SK-N-SH (cell line): ENCODE data around the gene FRMD5. TPM values are rescaled to one million over a fixed set of nuclear protein-coding genes. Genes with fewer than 3 reads are reported as not detected.

Experiments used
- CTCF ChIA-PET: fragments of 300-600, 350-600 bp; formaldehyde crosslinking; extraction: SDS; loops from one replicate; lab custom pipeline; 2021; lab: Yijun Ruan, JAX
- POLR2A ChIA-PET: fragments of 350-600 bp; sonication (Branson Sonifier 250); formaldehyde crosslinking; extraction: SDS; loops from one replicate; lab custom pipeline; 2020; ENCODE audit warnings: antibody characterized with exemption, inconsistent platforms; lab: Yijun Ruan, JAX
- DNase-seq: peaks from one replicate; pipeline ENCODE4 v3.0.0; 2012
- H2AFZ ChIP-seq: fragments of 200-600 bp; sonication (generic); 2 replicates; pipeline ENCODE4 v1.8.1; 2016; ENCODE audit warnings: antibody characterized with exemption, mild to moderate bottlenecking, low read depth
- H3F3A ChIP-seq: fragments of 200-600 bp; sonication (generic); replicated peaks from 2 replicates; pipeline ENCODE3; 2016; ENCODE audit warnings: antibody characterized with exemption, mild to moderate bottlenecking; ENCODE audit not compliant: insufficient read depth
- H3K27ac ChIP-seq, 2 experiments: fragments of 200-500 bp in 1 of 2; fragments of 200-600 bp in 1 of 2; sonication (Bioruptor generic) in 1 of 2; sonication (generic), shearing (Covaris generic) in 1 of 2; 2 replicates each; pipeline versions ENCODE4 v1.5.1 to v1.6.1; 2014 to 2016; ENCODE audit warnings: low read depth in 2 of 2, inconsistent platforms in 1 of 2, low read length in 1 of 2, mild to moderate bottlenecking in 1 of 2, mixed read lengths in 1 of 2
- H3K27me3 ChIP-seq: fragments of 200-600 bp; sonication (generic), shearing (Covaris generic); 2 replicates; pipeline ENCODE4 v1.6.1; 2016; ENCODE audit warnings: mixed run types; ENCODE audit not compliant: insufficient read depth
- H3K36me3 ChIP-seq, 2 experiments: fragments of 200-500 bp in 1 of 2; fragments of 200-600 bp in 1 of 2; sonication (Bioruptor generic) in 1 of 2; sonication (generic) in 1 of 2; replicated peaks in 1 of 2; 2 replicates each; pipeline versions ENCODE3 to v1.5.1; 2014 to 2016; ENCODE audit warnings: low read length in 1 of 2, mild to moderate bottlenecking in 1 of 2; ENCODE audit not compliant: insufficient read depth in 2 of 2, control insufficient read depth in 1 of 2
- H3K4me1 ChIP-seq, 2 experiments: fragments of 200-500 bp in 1 of 2; fragments of 200-600 bp in 1 of 2; sonication (Bioruptor generic) in 1 of 2; sonication (generic), shearing (Covaris generic) in 1 of 2; 2 replicates each; pipeline versions ENCODE4 v1.5.1 to v1.6.1; 2014 to 2016; ENCODE audit warnings: low read depth in 1 of 2, low read length in 1 of 2, mixed run types in 1 of 2; ENCODE audit not compliant: insufficient read depth in 2 of 2, control insufficient read depth in 1 of 2
- H3K4me2 ChIP-seq: fragments of 200-600 bp; sonication (generic), shearing (Covaris generic); 2 replicates; pipeline ENCODE4 v1.6.1; 2017; ENCODE audit warnings: mixed run types
- H3K4me3 ChIP-seq, 2 experiments: fragments of 200-500 bp in 1 of 2; fragments of 200-600 bp in 1 of 2; sonication (Bioruptor generic) in 1 of 2; sonication (generic), shearing (Covaris generic) in 1 of 2; 2 replicates each; pipeline versions ENCODE4 v1.5.1 to v1.8.1; 2014 to 2016; ENCODE audit warnings: low read depth in 2 of 2, inconsistent platforms in 1 of 2, low read length in 1 of 2, mild to moderate bottlenecking in 1 of 2, mixed read lengths in 1 of 2, moderate library complexity in 1 of 2
- H3K79me2 ChIP-seq: fragments of 200-600 bp; sonication (generic); 2 replicates; pipeline ENCODE4 v1.8.1; 2017; ENCODE audit warnings: mild to moderate bottlenecking; ENCODE audit not compliant: insufficient read depth
- H3K9ac ChIP-seq: fragments of 200-600 bp; sonication (generic); 2 replicates; pipeline ENCODE4 v1.6.1; 2017; ENCODE audit warnings: mixed run types
- H3K9me2 ChIP-seq: fragments of 200-600 bp; sonication (generic); 2 replicates; pipeline ENCODE4 v1.6.1; 2017; ENCODE audit warnings: mixed run types
- H3K9me3 ChIP-seq: fragments of 200-600 bp; sonication (generic); 2 replicates; pipeline ENCODE4 v1.6.1; 2017; ENCODE audit warnings: mixed run types, mild to moderate bottlenecking, moderate library complexity
- H4K20me1 ChIP-seq: fragments of 200-600 bp; sonication (generic); 2 replicates; pipeline ENCODE4 v1.6.1; 2017; ENCODE audit warnings: mild to moderate bottlenecking, mixed run types; ENCODE audit not compliant: insufficient read depth
- EP300 ChIP-seq, 2 experiments: IDR thresholded peaks; 2 replicates each; pipeline versions ENCODE4 v1.4.0 to v1.6.1; 2012; ENCODE audit warnings: borderline replicate concordance in 1 of 2, low read depth in 1 of 2, low read length in 1 of 2
- EZH2phosphoT487 ChIP-seq: fragments of 200-600 bp; sonication (generic); IDR thresholded peaks from 2 replicates; pipeline ENCODE4 v1.6.1; 2017; ENCODE audit warnings: low read depth, mixed run types, mild to moderate bottlenecking, antibody characterized with exemption, moderate library complexity, borderline replicate concordance
- FOSL2 ChIP-seq: IDR thresholded peaks from 2 replicates; pipeline ENCODE4 v1.4.0; 2012; ENCODE audit warnings: low read depth, mild to moderate bottlenecking, moderate library complexity, borderline replicate concordance
- FOXM1 ChIP-seq: IDR thresholded peaks from 2 replicates; pipeline ENCODE4 v1.4.0; 2012; ENCODE audit warnings: low read depth, mild to moderate bottlenecking
- GABPA ChIP-seq: IDR thresholded peaks from 2 replicates; pipeline ENCODE4 v1.4.0; 2012; ENCODE audit warnings: low read depth, mild to moderate bottlenecking
- GATA2 ChIP-seq: sonication (generic); formaldehyde crosslinking; IDR thresholded peaks from 2 replicates; pipeline ENCODE4 v1.5.0; 2020; ENCODE audit warnings: mild to moderate bottlenecking, missing genetic modification reagents
- IRF3 ChIP-seq: fragments of 150-350 bp; IDR thresholded peaks from 2 replicates; pipeline ENCODE4 v1.6.1; 2016; ENCODE audit warnings: mild to moderate bottlenecking, low read depth, low read length
- MEF2A ChIP-seq: IDR thresholded peaks from 2 replicates; pipeline ENCODE4 v1.4.0; 2012; ENCODE audit warnings: low read depth, borderline replicate concordance
- MXI1 ChIP-seq: IDR thresholded peaks from 2 replicates; pipeline ENCODE4 v1.6.1; 2012; ENCODE audit warnings: mild to moderate bottlenecking, low read depth, low read length, improper control_type of control experiment
- POLR2AphosphoS5 ChIP-seq: IDR thresholded peaks from 2 replicates; pipeline ENCODE4 v1.6.1; 2012; ENCODE audit warnings: low read depth, low read length
- RFX5 ChIP-seq: IDR thresholded peaks from 2 replicates; pipeline ENCODE4 v1.6.1; 2012; ENCODE audit warnings: mild to moderate bottlenecking, improper control_type of control experiment, low read length
- RXRA ChIP-seq: IDR thresholded peaks from 2 replicates; pipeline ENCODE4 v1.4.0; 2012; ENCODE audit warnings: low read depth, mild to moderate bottlenecking, borderline replicate concordance
- SIN3A ChIP-seq: IDR thresholded peaks from 2 replicates; pipeline ENCODE4 v1.6.1; 2012; ENCODE audit warnings: low read depth, mild to moderate bottlenecking, low read length, moderate library complexity, borderline replicate concordance
- TCF12 ChIP-seq: IDR thresholded peaks from 2 replicates; pipeline ENCODE4 v1.4.0; 2012
- USF2 ChIP-seq: fragments of 150-350 bp; IDR thresholded peaks from 2 replicates; pipeline ENCODE4 v1.6.1; 2017; ENCODE audit warnings: antibody characterized with exemption, low read length, low read depth, borderline replicate concordance
- YY1 ChIP-seq: IDR thresholded peaks from 2 replicates; pipeline ENCODE4 v1.4.0; 2012; ENCODE audit warnings: low read depth, mild to moderate bottlenecking
- ZBTB33 ChIP-seq: IDR thresholded peaks from 2 replicates; pipeline ENCODE4 v1.4.0; 2012; ENCODE audit warnings: low read depth, borderline replicate concordance
- WGBS: methylation state at CpG from one replicate; pipeline ENCODE4 v1.1.6; 2017; ENCODE audit warnings: low lambda C conversion rate; 5-methylcytosine and 5-hydroxymethylcytosine counted together
- polyA plus RNA-seq, 3 experiments: library from polyadenylated mRNA; depleted of rRNA; stranded (reverse); fragments of >200 nt; gene quantifications; 2 replicates each; pipeline ENCODE4 v1.2.3, GENCODE V29; 2012
- TF ChIP-seq, protein P1 (sequence below): IDR thresholded peaks from 2 replicates; pipeline ENCODE4 v1.6.1; 2012; ENCODE audit warnings: mild to moderate bottlenecking, low read depth, low read length, moderate library complexity
- TF ChIP-seq, protein P2 (sequence below): IDR thresholded peaks from 2 replicates; pipeline ENCODE4 v1.4.0; 2012; ENCODE audit warnings: low read depth, borderline replicate concordance

Gene FRMD5
- polyA plus RNA-seq, 1 of the 3 experiments (the other 2 are of a cell fraction), result 24.8 TPM

- Histone ChIP-seq H3K4me3 (no peak overlapping the region), H3F3A (no peaks in the 10 kb centered on the region), H3K27me3 (no peaks in the 10 kb centered on the region), H3K9me2 (no peaks in the 10 kb centered on the region), H3K36me3 (peaks cover 0 to 9% of the 10 kb centered on the region in 2 experiments), H3K79me2 (peaks cover 5% of the 10 kb centered on the region; the same call in 1 of the 2 replicates), H3K4me2 (no peak overlapping the region), H2AFZ (no peak overlapping the region), H3K9ac (no peak overlapping the region), H4K20me1 (no peaks in the 10 kb centered on the region), H3K27ac (no peak overlapping the region), H3K9me3 (no peaks in the 10 kb centered on the region), H3K4me1 (no peaks in the 10 kb centered on the region)
- ChIA-PET POLR2A (no interaction called here), CTCF (no interaction called here)
- DNase-seq, result no peak
- TF ChIP-seq EP300 (IDR thresholded peaks at IDR 0.05; ENCODE audit: borderline replicate concordance in 1 of 2, low read depth in 1 of 2, low read length in 1 of 2), result no peak
- no peak for TF ChIP-seq GATA2 (CRISPR knock-in tag)
- TF ChIP-seq, protein P1, sequence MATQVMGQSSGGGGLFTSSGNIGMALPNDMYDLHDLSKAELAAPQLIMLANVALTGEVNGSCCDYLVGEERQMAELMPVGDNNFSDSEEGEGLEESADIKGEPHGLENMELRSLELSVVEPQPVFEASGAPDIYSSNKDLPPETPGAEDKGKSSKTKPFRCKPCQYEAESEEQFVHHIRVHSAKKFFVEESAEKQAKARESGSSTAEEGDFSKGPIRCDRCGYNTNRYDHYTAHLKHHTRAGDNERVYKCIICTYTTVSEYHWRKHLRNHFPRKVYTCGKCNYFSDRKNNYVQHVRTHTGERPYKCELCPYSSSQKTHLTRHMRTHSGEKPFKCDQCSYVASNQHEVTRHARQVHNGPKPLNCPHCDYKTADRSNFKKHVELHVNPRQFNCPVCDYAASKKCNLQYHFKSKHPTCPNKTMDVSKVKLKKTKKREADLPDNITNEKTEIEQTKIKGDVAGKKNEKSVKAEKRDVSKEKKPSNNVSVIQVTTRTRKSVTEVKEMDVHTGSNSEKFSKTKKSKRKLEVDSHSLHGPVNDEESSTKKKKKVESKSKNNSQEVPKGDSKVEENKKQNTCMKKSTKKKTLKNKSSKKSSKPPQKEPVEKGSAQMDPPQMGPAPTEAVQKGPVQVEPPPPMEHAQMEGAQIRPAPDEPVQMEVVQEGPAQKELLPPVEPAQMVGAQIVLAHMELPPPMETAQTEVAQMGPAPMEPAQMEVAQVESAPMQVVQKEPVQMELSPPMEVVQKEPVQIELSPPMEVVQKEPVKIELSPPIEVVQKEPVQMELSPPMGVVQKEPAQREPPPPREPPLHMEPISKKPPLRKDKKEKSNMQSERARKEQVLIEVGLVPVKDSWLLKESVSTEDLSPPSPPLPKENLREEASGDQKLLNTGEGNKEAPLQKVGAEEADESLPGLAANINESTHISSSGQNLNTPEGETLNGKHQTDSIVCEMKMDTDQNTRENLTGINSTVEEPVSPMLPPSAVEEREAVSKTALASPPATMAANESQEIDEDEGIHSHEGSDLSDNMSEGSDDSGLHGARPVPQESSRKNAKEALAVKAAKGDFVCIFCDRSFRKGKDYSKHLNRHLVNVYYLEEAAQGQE, result no peak
- TF ChIP-seq MEF2A, result no peak
- no peak for TF ChIP-seq USF2
- no peak for TF ChIP-seq YY1
- no peak for TF ChIP-seq RFX5
- TF ChIP-seq EZH2phosphoT487, result no peak
- TF ChIP-seq RXRA, result no peak
- TF ChIP-seq IRF3, result no peak
- TF ChIP-seq MXI1, result no peak
- TF ChIP-seq, protein P2, sequence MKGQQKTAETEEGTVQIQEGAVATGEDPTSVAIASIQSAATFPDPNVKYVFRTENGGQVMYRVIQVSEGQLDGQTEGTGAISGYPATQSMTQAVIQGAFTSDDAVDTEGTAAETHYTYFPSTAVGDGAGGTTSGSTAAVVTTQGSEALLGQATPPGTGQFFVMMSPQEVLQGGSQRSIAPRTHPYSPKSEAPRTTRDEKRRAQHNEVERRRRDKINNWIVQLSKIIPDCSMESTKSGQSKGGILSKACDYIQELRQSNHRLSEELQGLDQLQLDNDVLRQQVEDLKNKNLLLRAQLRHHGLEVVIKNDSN, result no peak
- TF ChIP-seq FOXM1, result no peak
- TF ChIP-seq FOSL2, result no peak
- TF ChIP-seq ZBTB33, result no peak
- TF ChIP-seq TCF12, result no peak
- TF ChIP-seq SIN3A, result no peak
- TF ChIP-seq GABPA, result no peak
- TF ChIP-seq POLR2AphosphoS5, result no peak
- WGBS, result 92% methylated on average over 5 of the region's 5 CpGs
Measured at GRCh38 chr15:43977072-43977884, 217.8 kb downstream of the FRMD5 start.
